OCI-LY7 (cell line): Measurements from ENCODE around the gene MAPK8IP1.

Source experiments
- EZH2phosphoT487 ChIP-seq: fragments of 200-600 bp; sonication (generic); IDR thresholded peaks from 2 replicates; pipeline ENCODE4 v1.6.1; 2018; ENCODE audit warnings: low read depth, borderline replicate concordance, mild to moderate bottlenecking, mixed run types, antibody characterized with exemption, low read length, moderate library complexity, mixed read lengths
- TF ChIP-seq, protein P1 (sequence below): fragments of 200-600 bp; sonication (generic); conservative IDR thresholded peaks from 2 replicates; pipeline ENCODE4 v1.5.1; 2014; ENCODE audit warnings: mild to moderate bottlenecking, antibody characterized with exemption, low read length, moderate library complexity, mixed read lengths

DNA sequence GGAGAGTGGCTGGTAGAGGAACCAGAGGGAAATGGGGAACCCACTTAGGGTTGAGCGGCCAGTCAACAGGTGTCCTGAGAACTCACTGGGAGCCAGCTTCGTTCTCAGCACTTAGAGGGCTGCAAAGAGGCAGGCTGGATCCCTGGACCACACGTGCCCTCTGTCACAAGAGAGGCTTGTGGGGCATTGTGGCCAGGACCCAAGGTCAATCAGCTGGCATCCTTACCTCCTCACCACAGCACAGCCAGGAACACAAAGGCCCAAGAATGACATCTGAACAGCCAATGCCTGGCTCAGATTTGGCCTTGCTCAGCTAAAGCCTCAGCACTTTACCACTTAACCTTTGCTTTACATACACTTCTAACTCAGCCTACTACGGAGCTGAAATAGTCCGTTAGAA lies 7.4 kb downstream of the MAPK8IP1 start:
- TF ChIP-seq, protein P1, sequence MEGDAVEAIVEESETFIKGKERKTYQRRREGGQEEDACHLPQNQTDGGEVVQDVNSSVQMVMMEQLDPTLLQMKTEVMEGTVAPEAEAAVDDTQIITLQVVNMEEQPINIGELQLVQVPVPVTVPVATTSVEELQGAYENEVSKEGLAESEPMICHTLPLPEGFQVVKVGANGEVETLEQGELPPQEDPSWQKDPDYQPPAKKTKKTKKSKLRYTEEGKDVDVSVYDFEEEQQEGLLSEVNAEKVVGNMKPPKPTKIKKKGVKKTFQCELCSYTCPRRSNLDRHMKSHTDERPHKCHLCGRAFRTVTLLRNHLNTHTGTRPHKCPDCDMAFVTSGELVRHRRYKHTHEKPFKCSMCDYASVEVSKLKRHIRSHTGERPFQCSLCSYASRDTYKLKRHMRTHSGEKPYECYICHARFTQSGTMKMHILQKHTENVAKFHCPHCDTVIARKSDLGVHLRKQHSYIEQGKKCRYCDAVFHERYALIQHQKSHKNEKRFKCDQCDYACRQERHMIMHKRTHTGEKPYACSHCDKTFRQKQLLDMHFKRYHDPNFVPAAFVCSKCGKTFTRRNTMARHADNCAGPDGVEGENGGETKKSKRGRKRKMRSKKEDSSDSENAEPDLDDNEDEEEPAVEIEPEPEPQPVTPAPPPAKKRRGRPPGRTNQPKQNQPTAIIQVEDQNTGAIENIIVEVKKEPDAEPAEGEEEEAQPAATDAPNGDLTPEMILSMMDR, result no peak
- no peak for TF ChIP-seq EZH2phosphoT487
